ENCODE data around the gene FBLN5. TPM values are rescaled to one million over a fixed set of nuclear protein-coding genes. Genes with fewer than 3 reads are reported as not detected.

The FBLN5 gene
- total RNA-seq, 1 donor from 2014 or later: 98.7 TPM

DNA sequence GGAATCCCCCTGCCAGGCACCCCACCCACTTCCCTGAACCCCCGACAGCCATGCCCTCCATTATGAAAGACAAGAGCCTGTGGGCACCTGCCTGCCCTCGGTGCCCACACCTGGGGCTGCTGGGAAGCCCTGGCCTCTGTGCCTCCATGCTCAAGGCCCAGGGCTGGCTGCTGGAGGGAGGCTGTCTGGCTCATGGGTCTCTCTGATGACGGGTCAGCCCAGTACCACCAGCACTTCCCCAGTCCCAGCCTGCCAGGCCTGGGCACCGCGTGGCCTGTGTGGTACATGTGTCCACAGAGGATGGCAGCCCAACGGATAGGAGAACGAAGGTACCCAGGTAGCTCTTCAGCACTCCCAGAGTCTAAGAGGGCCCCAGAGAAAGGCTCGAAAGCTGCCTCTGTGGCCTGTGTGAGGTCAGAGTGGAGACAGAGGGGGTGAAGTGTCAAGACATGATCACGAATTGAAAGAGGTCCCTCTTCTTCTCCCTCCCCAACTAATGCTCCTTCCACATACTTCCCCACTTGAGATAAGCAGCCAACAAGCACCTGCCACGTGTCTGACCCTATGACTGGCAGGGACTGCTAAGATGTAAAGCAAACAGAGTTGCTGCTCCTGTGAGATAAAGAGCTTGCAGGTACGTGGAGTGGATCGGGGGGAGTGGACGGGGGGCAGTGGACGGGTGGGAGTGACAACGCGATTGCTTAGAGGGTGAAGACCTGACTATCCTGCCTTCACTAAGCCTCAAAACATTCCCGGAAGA, 21.2 kb downstream of the FBLN5 start:
- Mint-ChIP-seq H3K27ac (ENCODE audit: unreplicated experiment) (no peak overlapping the region), H3K4me3 (ENCODE audit: unreplicated experiment) (no peak overlapping the region), H3K36me3 (ENCODE audit: unreplicated experiment) (peaks cover 14% of the 10 kb centered on the region), H3K9me3 (ENCODE audit: unreplicated experiment) (no peaks in the 10 kb centered on the region), H3K27me3 (ENCODE audit: unreplicated experiment) (no peaks in the 10 kb centered on the region), H3K4me1 (ENCODE audit: unreplicated experiment) (peaks cover 17% of the 10 kb centered on the region)
- DNase-seq (ENCODE audit: extremely low spot score, unreplicated experiment): no peak
- TF ChIP-seq, protein P1, sequence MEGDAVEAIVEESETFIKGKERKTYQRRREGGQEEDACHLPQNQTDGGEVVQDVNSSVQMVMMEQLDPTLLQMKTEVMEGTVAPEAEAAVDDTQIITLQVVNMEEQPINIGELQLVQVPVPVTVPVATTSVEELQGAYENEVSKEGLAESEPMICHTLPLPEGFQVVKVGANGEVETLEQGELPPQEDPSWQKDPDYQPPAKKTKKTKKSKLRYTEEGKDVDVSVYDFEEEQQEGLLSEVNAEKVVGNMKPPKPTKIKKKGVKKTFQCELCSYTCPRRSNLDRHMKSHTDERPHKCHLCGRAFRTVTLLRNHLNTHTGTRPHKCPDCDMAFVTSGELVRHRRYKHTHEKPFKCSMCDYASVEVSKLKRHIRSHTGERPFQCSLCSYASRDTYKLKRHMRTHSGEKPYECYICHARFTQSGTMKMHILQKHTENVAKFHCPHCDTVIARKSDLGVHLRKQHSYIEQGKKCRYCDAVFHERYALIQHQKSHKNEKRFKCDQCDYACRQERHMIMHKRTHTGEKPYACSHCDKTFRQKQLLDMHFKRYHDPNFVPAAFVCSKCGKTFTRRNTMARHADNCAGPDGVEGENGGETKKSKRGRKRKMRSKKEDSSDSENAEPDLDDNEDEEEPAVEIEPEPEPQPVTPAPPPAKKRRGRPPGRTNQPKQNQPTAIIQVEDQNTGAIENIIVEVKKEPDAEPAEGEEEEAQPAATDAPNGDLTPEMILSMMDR (IDR thresholded peaks at IDR 0.05): no peak

DNA sequence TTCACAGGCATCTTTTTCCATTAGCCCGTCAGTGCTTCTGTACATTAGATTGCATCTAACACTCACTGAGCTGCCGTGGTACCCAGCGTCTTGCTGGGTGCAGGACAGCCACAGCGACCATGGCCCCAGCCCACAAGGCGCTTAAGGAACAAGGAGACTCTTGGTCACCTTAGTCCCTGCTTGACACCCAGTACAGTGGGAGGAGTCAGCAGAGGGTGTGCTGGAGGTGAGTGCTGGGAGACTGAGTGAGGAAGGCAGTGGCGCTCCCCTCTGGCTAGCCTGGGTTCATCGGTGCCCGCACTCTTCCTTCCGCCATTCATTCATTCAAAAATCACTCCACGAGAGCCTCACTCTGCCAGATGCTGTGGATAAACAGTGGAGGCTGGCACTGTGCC, 21.8 kb downstream of the FBLN5 start:
- no peak overlapping the region for H3K27ac Mint-ChIP-seq (ENCODE audit: unreplicated experiment)
- DNase-seq (ENCODE audit: extremely low spot score, unreplicated experiment): no peak
- TF ChIP-seq, protein P1 (IDR thresholded peaks at IDR 0.05): no peak
- H3K27me3 Mint-ChIP-seq (ENCODE audit: unreplicated experiment): no peaks in the 10 kb centered on the region
- H3K4me1 Mint-ChIP-seq (ENCODE audit: unreplicated experiment): peaks cover 17% of the 10 kb centered on the region
- H3K9me3 Mint-ChIP-seq (ENCODE audit: unreplicated experiment): no peaks in the 10 kb centered on the region
- peaks cover 11% of the 10 kb centered on the region for H3K36me3 Mint-ChIP-seq (ENCODE audit: unreplicated experiment)
- no peak overlapping the region for H3K4me3 Mint-ChIP-seq (ENCODE audit: unreplicated experiment)

DNA sequence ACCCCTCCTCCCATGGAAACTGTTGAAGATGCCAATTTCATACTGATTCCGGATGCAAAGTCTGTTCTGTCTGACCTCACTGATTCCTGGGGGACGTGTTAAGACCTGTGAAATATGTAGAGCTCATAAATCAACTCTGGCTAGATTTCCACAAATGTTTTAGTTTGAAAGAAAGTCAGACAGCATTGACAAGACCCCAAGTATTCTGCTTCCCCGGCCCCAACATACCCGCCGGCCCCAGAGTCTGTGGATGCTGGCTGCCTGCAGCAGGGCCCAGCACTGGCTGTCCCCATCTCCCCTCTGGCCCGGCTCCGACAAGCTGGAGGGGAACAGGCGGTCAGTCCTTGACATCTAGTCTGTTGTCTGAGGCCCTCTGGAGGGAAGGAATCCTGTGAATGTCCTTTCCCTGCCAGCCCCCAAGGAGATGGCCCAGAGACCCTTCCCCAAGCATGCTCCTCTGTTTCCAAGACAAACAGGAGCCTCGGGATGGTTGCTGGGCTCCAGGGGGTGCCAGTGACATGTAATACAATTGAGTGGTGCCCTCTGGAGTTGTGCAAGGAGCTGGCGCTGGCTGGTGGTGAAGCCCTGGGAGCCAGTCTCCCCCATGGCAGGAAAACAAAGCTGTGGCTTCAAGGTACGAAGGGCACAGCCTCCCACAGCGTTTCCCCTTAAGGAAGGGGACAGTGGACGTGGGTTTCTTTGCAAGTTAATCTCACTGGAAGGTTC, 22.3 kb downstream of the FBLN5 start:
- no peak overlapping the region for H3K27ac Mint-ChIP-seq (ENCODE audit: unreplicated experiment)
- H3K9me3 Mint-ChIP-seq (ENCODE audit: unreplicated experiment): no peaks in the 10 kb centered on the region
- no peaks in the 10 kb centered on the region for H3K27me3 Mint-ChIP-seq (ENCODE audit: unreplicated experiment)
- H3K4me1 Mint-ChIP-seq (ENCODE audit: unreplicated experiment): peaks cover 17% of the 10 kb centered on the region
- H3K4me3 Mint-ChIP-seq (ENCODE audit: unreplicated experiment): no peak overlapping the region
- TF ChIP-seq, protein P1 (IDR thresholded peaks at IDR 0.05): no peak
- peaks cover 11% of the 10 kb centered on the region for H3K36me3 Mint-ChIP-seq (ENCODE audit: unreplicated experiment)
- no peak for DNase-seq (ENCODE audit: extremely low spot score, unreplicated experiment)

DNA sequence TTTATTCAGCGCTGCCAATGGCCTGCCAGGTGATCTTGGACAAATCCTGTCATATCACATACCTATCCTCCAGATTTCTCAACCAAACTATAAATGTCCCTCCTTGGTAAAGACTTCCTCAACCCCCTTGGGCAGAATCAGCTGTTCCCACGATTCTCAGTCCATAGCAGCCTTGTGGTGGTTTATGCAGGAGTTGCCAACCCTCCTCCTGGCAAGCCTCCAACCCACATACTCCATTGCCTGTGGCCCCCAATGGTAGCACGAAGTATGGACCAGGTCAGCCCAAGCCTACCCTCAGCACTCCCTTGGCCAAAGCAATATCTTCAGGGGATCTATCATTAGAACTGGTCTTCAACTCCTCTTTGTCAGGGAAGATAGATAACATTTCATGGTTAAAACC, 27.0 kb downstream of the FBLN5 start:
- Mint-ChIP-seq H3K9me3 (ENCODE audit: unreplicated experiment) (peaks cover 3% of the 10 kb centered on the region), H3K36me3 (ENCODE audit: unreplicated experiment) (peaks cover 11% of the 10 kb centered on the region), H3K27me3 (ENCODE audit: unreplicated experiment) (no peaks in the 10 kb centered on the region), H3K4me3 (ENCODE audit: unreplicated experiment) (no peak overlapping the region), H3K27ac (ENCODE audit: unreplicated experiment) (no peak overlapping the region), H3K4me1 (ENCODE audit: unreplicated experiment) (peaks cover 14% of the 10 kb centered on the region)
- no peak for DNase-seq (ENCODE audit: extremely low spot score, unreplicated experiment)
- TF ChIP-seq, protein P1 (IDR thresholded peaks at IDR 0.05): no peak

DNA sequence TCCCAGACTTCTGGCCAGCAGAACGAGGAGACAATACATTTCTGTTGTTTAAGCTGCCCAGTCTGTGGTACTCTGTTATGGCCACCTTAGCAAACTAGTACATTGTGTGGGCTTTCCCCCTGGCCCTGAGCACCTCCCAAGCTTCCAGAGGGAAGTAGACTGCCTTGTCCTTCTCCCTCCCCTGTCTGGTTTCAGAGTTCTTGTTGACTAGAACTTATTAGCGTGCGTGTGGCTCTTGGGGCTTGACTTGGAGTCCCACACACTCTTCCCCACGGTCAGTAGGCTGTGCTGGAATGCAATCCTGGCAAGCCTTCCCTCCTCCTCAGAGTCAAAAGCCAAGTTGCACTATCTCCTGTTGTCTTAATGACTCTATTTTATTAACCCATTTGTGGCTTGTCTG, 27.7 kb downstream of the FBLN5 start:
- H3K9me3 Mint-ChIP-seq (ENCODE audit: unreplicated experiment): peaks cover 3% of the 10 kb centered on the region
- H3K4me1 Mint-ChIP-seq (ENCODE audit: unreplicated experiment): peaks cover 11% of the 10 kb centered on the region
- no peaks in the 10 kb centered on the region for H3K27me3 Mint-ChIP-seq (ENCODE audit: unreplicated experiment)
- H3K36me3 Mint-ChIP-seq (ENCODE audit: unreplicated experiment): peaks cover 11% of the 10 kb centered on the region
- H3K4me3 Mint-ChIP-seq (ENCODE audit: unreplicated experiment): no peak overlapping the region
- TF ChIP-seq, protein P1 (IDR thresholded peaks at IDR 0.05): no peak
- DNase-seq (ENCODE audit: extremely low spot score, unreplicated experiment): no peak
- H3K27ac Mint-ChIP-seq (ENCODE audit: unreplicated experiment): no peak overlapping the region
